GM21360 (cell line): ENCODE results near the gene BRD4.

Source experiments
- ATAC-seq: cut with Tn5 transposase; IDR thresholded peaks from one replicate; pipeline ENCODE4 v1.9.1; 2021; ENCODE audit warnings: mild to moderate bottlenecking, moderate library complexity; ENCODE audit not compliant: unreplicated experiment

BRD4 gene

GRCh38 chr19:15268192-15268927, 64.0 kb downstream of the BRD4 start:
- ATAC-seq, result no peak

GRCh38 chr19:15266683-15267082, 65.7 kb downstream of the BRD4 start:
- ATAC-seq, result no peak

GRCh38 chr19:15265850-15266248, 66.5 kb downstream of the BRD4 start:
- ATAC-seq, result no peak

- no peak for ATAC-seq
These were observed 67.0 kb downstream of the BRD4 start for GRCh38 chr19:15265214-15265849.

- ATAC-seq, result no peak
These were observed 67.5 kb downstream of the BRD4 start for GRCh38 chr19:15264933-15265206.

GRCh38 chr19:15264061-15264932, 68.0 kb downstream of the BRD4 start:
- ATAC-seq, result no peak

- ATAC-seq, result no peak
These were observed 68.9 kb downstream of the BRD4 start for GRCh38 chr19:15263361-15263985.

- no peak for ATAC-seq
These were observed 70.3 kb downstream of the BRD4 start for GRCh38 chr19:15262011-15262410.

GRCh38 chr19:15260939-15261338, 71.4 kb downstream of the BRD4 start:
- no peak for ATAC-seq

GRCh38 chr19:15259907-15260306, 72.4 kb downstream of the BRD4 start:
- no peak for ATAC-seq

- ATAC-seq, result no peak
These were observed 74.6 kb downstream of the BRD4 start for GRCh38 chr19:15257782-15258181.

GRCh38 chr19:15256708-15257331, 75.5 kb downstream of the BRD4 start:
- ATAC-seq, result no peak

- no peak for ATAC-seq
These were observed 76.9 kb downstream of the BRD4 start for GRCh38 chr19:15255359-15255990.

GRCh38 chr19:15254547-15254946, 77.8 kb downstream of the BRD4 start:
- no peak for ATAC-seq

- no peak for ATAC-seq
These were observed 78.8 kb downstream of the BRD4 start for GRCh38 chr19:15253513-15253912.

- no peak for ATAC-seq
These were observed 79.3 kb downstream of the BRD4 start for GRCh38 chr19:15253061-15253460.

GRCh38 chr19:15252398-15253018, 79.8 kb downstream of the BRD4 start:
- no peak for ATAC-seq

GRCh38 chr19:15251749-15252397, 80.5 kb downstream of the BRD4 start:
- ATAC-seq, result no peak

- ATAC-seq, result no peak
These were observed 81.2 kb downstream of the BRD4 start for GRCh38 chr19:15251010-15251748.
